Lung (tissue), 12 donors: ENCODE data around the gene PSRC1. TPM values are rescaled to one million over a fixed set of nuclear protein-coding genes. Genes with fewer than 3 reads are reported as not detected.

Source experiments
- ATAC-seq: fragments of 200-7000 bp; cut with Tn5 transposase; one replicate; pipeline ENCODE4 v1.9.1; 2020; ENCODE audit warnings: moderate number of reproducible peaks; ENCODE audit not compliant: insufficient read depth, low FRiP score
- DNase-seq, 3 donors: peaks; one replicate each; pipeline ENCODE4 v3.0.0-alpha.2; 2013 to 2017
- H3K27ac ChIP-seq, 2 donors: one replicate each; pipeline ENCODE4 v1.5.1; 2013; ENCODE audit warnings: mild to moderate bottlenecking in 2 of 2, moderate library complexity in 2 of 2, control low read depth in 1 of 2, inconsistent platforms in 1 of 2, low read depth in 1 of 2, low read length in 1 of 2
- H3K27me3 ChIP-seq, 3 donors: one replicate each; pipeline ENCODE4 v1.5.1; 2013; ENCODE audit warnings: low read length in 2 of 3; ENCODE audit not compliant: control insufficient read depth in 3 of 3, insufficient read depth in 3 of 3
- H3K36me3 ChIP-seq, 4 donors: one replicate each; pipeline ENCODE4 v1.5.1; 2013; ENCODE audit warnings: low read length in 4 of 4, mild to moderate bottlenecking in 1 of 4, moderate library complexity in 1 of 4; ENCODE audit not compliant: control insufficient read depth in 4 of 4, insufficient read depth in 4 of 4
- H3K4me1 ChIP-seq, 5 donors: one replicate each; pipeline ENCODE4 v1.5.1; 2013; ENCODE audit warnings: low read length in 5 of 5, mild to moderate bottlenecking in 2 of 5, moderate library complexity in 1 of 5; ENCODE audit not compliant: control insufficient read depth in 5 of 5, insufficient read depth in 5 of 5
- H3K4me3 ChIP-seq: one replicate; pipeline ENCODE4 v1.5.1; 2013; ENCODE audit warnings: mild to moderate bottlenecking, control low read depth, moderate library complexity
- H3K9ac ChIP-seq, 2 donors: one replicate each; pipeline ENCODE4 v1.5.1; 2013; ENCODE audit warnings: low read length in 2 of 2, control low read depth in 1 of 2; ENCODE audit not compliant: insufficient read depth in 1 of 2
- H3K9me3 ChIP-seq, 4 donors: one replicate each; pipeline ENCODE4 v1.5.1; 2013; ENCODE audit warnings: low read length in 3 of 4, mild to moderate bottlenecking in 1 of 4, moderate library complexity in 1 of 4; ENCODE audit not compliant: control insufficient read depth in 4 of 4, insufficient read depth in 3 of 4
- WGBS, 2 donors: extraction: QIAGEN DNeasy Blood & Tissue Kit; methylation state at CpG; one replicate each; pipeline ENCODE4 v1.1.7; 2013; 5-methylcytosine and 5-hydroxymethylcytosine counted together
- polyA plus RNA-seq, 2 donors: library from polyadenylated mRNA; stranded (reverse); fragments of 200-250 nt; gene quantifications; one replicate each; pipeline ENCODE4 v1.2.1, GENCODE V29; 2013
- total RNA-seq, 2 donors: library from RNA; depleted of rRNA in 1 of 2; stranded (reverse); fragments of >200 nt in 1 of 2; gene quantifications; one replicate each; pipeline ENCODE4 v1.2.1, GENCODE V29; 2014 to 2021
- TF ChIP-seq, protein P1 (sequence below): IDR thresholded peaks from 2 replicates; pipeline ENCODE4 v1.5.1; 2012; ENCODE audit warnings: mild to moderate bottlenecking; ENCODE audit errors: control extremely low read depth, extremely low read depth
- donor health status: control.
- donor health status: control.
- donor health status: Bipolar disorder and iron deficiency.
- donor health status: healthy.
- donor health status: DM: yes; HTN: yes; CAD: no.

The PSRC1 gene
- total and polyA plus RNA-seq, 4 donors = 2.7 to 4.9 (median 4.8) TPM

DNA sequence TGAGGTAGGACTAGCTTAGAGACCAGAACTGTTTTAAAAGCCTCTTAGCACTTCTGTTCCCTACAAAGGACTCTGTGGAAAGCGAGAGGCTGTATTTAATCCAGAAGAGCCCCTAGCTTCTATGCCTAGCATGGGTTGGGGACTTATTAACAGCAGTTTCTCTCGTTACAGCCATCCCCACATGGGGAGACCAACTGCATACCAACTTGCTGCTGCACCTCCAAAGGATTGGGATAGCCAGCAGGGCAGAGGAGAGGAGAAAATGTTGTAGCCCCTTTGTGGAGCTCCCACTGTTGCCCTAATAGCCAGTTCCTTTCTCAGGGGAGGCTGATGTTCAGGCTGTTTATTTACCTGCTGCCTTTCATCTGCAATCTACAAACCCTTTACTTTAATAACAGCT lies 44.6 kb downstream of the PSRC1 start:
- H3K4me1 ChIP-seq = peaks cover 0 to 25% (median 5%) of the 10 kb centered on the region in 5 donors
- TF ChIP-seq, protein P1, sequence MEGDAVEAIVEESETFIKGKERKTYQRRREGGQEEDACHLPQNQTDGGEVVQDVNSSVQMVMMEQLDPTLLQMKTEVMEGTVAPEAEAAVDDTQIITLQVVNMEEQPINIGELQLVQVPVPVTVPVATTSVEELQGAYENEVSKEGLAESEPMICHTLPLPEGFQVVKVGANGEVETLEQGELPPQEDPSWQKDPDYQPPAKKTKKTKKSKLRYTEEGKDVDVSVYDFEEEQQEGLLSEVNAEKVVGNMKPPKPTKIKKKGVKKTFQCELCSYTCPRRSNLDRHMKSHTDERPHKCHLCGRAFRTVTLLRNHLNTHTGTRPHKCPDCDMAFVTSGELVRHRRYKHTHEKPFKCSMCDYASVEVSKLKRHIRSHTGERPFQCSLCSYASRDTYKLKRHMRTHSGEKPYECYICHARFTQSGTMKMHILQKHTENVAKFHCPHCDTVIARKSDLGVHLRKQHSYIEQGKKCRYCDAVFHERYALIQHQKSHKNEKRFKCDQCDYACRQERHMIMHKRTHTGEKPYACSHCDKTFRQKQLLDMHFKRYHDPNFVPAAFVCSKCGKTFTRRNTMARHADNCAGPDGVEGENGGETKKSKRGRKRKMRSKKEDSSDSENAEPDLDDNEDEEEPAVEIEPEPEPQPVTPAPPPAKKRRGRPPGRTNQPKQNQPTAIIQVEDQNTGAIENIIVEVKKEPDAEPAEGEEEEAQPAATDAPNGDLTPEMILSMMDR = no peak
- no peak overlapping the region for H3K9ac ChIP-seq
- no peaks in the 10 kb centered on the region for H3K27me3 ChIP-seq
- 92 to 96% methylated on average over 2 of the region's 2 CpGs for WGBS, 2 donors
- H3K27ac ChIP-seq = no peak overlapping the region
- no peaks in the 10 kb centered on the region for H3K9me3 ChIP-seq
- H3K36me3 ChIP-seq = peaks cover 26 to 44% (median 34%) of the 10 kb centered on the region in 4 donors
- no peak overlapping the region for H3K4me3 ChIP-seq
- DNase-seq = no peak
- no peak for ATAC-seq

DNA sequence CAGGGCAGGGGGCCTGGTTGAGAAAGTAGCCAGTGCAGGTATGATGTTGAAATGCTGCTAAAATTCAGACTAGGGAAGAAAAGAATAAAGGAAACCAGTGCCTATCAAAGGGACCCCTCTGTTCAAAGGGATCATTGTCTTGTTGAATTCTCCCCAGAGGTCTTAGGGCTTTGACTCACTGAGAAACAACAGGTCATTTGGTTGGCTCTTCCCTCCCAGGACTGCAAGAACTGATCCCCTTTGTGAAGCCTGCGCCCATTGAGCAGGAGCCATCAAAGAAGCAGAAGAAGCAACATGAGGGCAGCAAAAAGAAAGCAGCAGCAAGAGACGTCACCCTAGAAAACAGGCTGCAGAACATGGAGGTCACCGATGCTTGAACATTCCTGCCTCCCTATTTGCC lies 45.4 kb downstream of the PSRC1 start:
- ATAC-seq (no peak), DNase-seq (no peak)
- Histone ChIP-seq H3K4me1 (peaks cover 0 to 22% (median 5%) of the 10 kb centered on the region in 5 donors), H3K9me3 (no peaks in the 10 kb centered on the region), H3K36me3 (peaks cover 26 to 49% (median 40%) of the 10 kb centered on the region in 4 donors), H3K9ac (no peak overlapping the region), H3K27ac (no peak overlapping the region), H3K4me3 (no peak overlapping the region), H3K27me3 (no peaks in the 10 kb centered on the region)
- TF ChIP-seq, protein P1 = no peak
- 97 to 98% methylated on average over 3 of the region's 3 CpGs for WGBS, 2 donors

DNA sequence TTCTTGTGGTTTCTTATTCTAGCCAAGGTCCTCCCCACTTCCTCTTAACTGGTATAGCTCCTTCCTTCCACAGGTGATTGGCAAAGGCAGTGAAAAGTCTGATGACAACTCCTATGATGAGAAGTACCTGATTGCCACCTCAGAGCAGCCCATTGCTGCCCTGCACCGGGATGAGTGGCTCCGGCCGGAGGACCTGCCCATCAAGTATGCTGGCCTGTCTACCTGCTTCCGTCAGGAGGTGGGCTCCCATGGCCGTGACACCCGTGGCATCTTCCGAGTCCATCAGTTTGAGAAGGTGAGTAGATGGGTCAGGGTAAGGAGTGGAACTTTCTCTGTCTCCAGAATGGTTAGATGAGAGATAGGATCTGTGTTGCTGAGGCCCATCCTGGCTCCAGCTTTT lies 47.8 kb downstream of the PSRC1 start:
- ATAC-seq = no peak
- peaks cover 30 to 68% (median 54%) of the 10 kb centered on the region in 4 donors for H3K36me3 ChIP-seq
- WGBS, 2 donors = 96 to 97% methylated on average over 7 of the region's 7 CpGs

More for the DNA sequence above, 47.8 kb downstream of the PSRC1 start:
- DNase-seq = no peak
- H3K9ac ChIP-seq = no peak overlapping the region
- peaks cover 0 to under 1% (median 0%) of the 10 kb centered on the region in 5 donors for H3K4me1 ChIP-seq
- no peak overlapping the region for H3K27ac ChIP-seq
- no peaks in the 10 kb centered on the region for H3K27me3 ChIP-seq
- TF ChIP-seq, protein P1 = no peak
- H3K9me3 ChIP-seq = no peaks in the 10 kb centered on the region
- no peak overlapping the region for H3K4me3 ChIP-seq
